Neural progenitor cell (in vitro differentiated cells): ENCODE results near the gene PRMT7. TPM values are rescaled to one million over a fixed set of nuclear protein-coding genes. Genes with fewer than 3 reads are reported as not detected.

ENCODE experiments used
- DNase-seq: peaks from one replicate; pipeline ENCODE4 v3.0.0-alpha.2; 2016; ENCODE audit warnings: low spot score
- H2AFZ ChIP-seq: fragments of 200-600 bp; sonication (generic); replicated peaks from 2 replicates; pipeline ENCODE4 v1.6.1; 2016; ENCODE audit warnings: antibody characterized with exemption
- H3F3A ChIP-seq: fragments of 200-600 bp; sonication (generic); 2 replicates; pipeline ENCODE4 v1.6.1; 2016; ENCODE audit warnings: antibody characterized with exemption, low read depth
- H3K27ac ChIP-seq: fragments of 200-600 bp; sonication (generic); 2 replicates; pipeline ENCODE4 v1.5.1; 2016; ENCODE audit warnings: mild to moderate bottlenecking
- H3K27me3 ChIP-seq: fragments of 200-600 bp; sonication (generic); 2 replicates; pipeline ENCODE4 v1.6.1; 2016; ENCODE audit warnings: mild to moderate bottlenecking, moderate library complexity
- H3K36me3 ChIP-seq: fragments of 200-600 bp; sonication (generic); 2 replicates; pipeline ENCODE4 v1.5.1; 2016
- H3K4me1 ChIP-seq: fragments of 200-600 bp; sonication (generic); 2 replicates; pipeline ENCODE4 v1.6.1; 2016; ENCODE audit warnings: mixed run types
- H3K4me2 ChIP-seq: fragments of 200-600 bp; sonication (generic); 2 replicates; pipeline ENCODE4 v1.6.1; 2016
- H3K4me3 ChIP-seq: fragments of 200-600 bp; sonication (generic); 2 replicates; pipeline ENCODE4 v1.5.1; 2016
- H3K79me2 ChIP-seq: fragments of 200-600 bp; sonication (generic); 2 replicates; pipeline ENCODE4 v1.6.1; 2016; ENCODE audit warnings: low read depth
- H3K9ac ChIP-seq: fragments of 200-600 bp; sonication (generic); 2 replicates; pipeline ENCODE4 v1.6.1; 2016
- H3K9me3 ChIP-seq: fragments of 200-600 bp; sonication (generic); 2 replicates; pipeline ENCODE4 v1.5.1; 2016; ENCODE audit warnings: low read depth
- H4K20me1 ChIP-seq: fragments of 200-600 bp; sonication (generic); 2 replicates; pipeline ENCODE4 v1.6.1; 2016; ENCODE audit warnings: low read depth
- H3K27ac Mint-ChIP-seq: 3 replicates; pipeline ENCODE4 v1.8.0; 2021; ENCODE audit warnings: mixed read lengths
- H3K27me3 Mint-ChIP-seq: 2 replicates; pipeline ENCODE4 v1.8.0; 2022; ENCODE audit warnings: low read depth, mild to moderate bottlenecking, inconsistent platforms, moderate library complexity, mixed read lengths; ENCODE audit not compliant: insufficient read depth
- H3K36me3 Mint-ChIP-seq: 3 replicates; pipeline ENCODE4 v1.8.0; 2021; ENCODE audit warnings: mixed read lengths
- H3K4me1 Mint-ChIP-seq: 3 replicates; pipeline ENCODE4 v1.8.0; 2021; ENCODE audit warnings: mixed read lengths
- H3K4me3 Mint-ChIP-seq: 3 replicates; pipeline ENCODE4 v1.8.0; 2021; ENCODE audit warnings: mild to moderate bottlenecking, moderate library complexity, mixed read lengths
- H3K9me3 Mint-ChIP-seq: 3 replicates; pipeline ENCODE4 v1.8.0; 2020; ENCODE audit warnings: mixed read lengths
- EZH2 ChIP-seq: fragments of 200-600 bp; sonication (generic); IDR thresholded peaks from 2 replicates; pipeline ENCODE4 v1.6.1; 2017; ENCODE audit warnings: antibody characterized with exemption, mild to moderate bottlenecking, moderate library complexity
- EZH2phosphoT487 ChIP-seq: fragments of 200-600 bp; sonication (generic); IDR thresholded peaks from 2 replicates; pipeline ENCODE4 v1.6.1; 2017; ENCODE audit warnings: antibody characterized with exemption
- total RNA-seq: library from RNA; depleted of rRNA; stranded (reverse); fragments of >200 nt; gene quantifications from 2 replicates; pipeline ENCODE4 v1.2.3, GENCODE V29; 2015; ENCODE audit warnings: low replicate concordance
- TF ChIP-seq, protein P1 (sequence below): fragments of 200-600 bp; sonication (generic); IDR thresholded peaks from 2 replicates; pipeline ENCODE4 v1.5.1; 2017; ENCODE audit warnings: antibody characterized with exemption, mild to moderate bottlenecking

Gene PRMT7
- total RNA-seq, 1 donor from 2014 or later: 70.2 TPM

DNA sequence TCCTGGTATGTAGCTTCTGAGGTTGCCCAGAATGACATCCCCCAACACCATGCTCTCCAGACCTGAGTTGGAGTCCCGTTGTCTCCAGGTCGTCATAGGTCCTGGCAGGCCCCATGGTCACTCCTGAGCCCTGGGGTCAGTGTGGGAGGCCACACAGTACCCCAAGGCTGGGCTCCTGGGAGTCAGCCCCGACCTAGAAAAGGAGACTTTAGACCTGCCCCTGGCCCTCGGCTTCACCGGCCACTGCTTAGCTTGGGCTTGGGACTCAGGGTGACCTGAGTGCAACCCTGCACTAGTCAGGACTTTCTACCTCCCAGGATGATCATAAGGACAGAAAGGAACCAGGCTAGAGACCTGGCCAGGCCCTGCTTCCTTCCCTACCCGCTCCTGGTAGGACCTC is 65.8 kb downstream of the PRMT7 start:
- DNase-seq: no peak
- no peaks in the 10 kb centered on the region for H3K36me3 ChIP-seq
- peaks cover 16% of the 10 kb centered on the region for H3K4me1 ChIP-seq
- H3K27ac ChIP-seq: no peak overlapping the region
- H3F3A ChIP-seq: peaks cover 16% of the 10 kb centered on the region
- TF ChIP-seq, protein P1, sequence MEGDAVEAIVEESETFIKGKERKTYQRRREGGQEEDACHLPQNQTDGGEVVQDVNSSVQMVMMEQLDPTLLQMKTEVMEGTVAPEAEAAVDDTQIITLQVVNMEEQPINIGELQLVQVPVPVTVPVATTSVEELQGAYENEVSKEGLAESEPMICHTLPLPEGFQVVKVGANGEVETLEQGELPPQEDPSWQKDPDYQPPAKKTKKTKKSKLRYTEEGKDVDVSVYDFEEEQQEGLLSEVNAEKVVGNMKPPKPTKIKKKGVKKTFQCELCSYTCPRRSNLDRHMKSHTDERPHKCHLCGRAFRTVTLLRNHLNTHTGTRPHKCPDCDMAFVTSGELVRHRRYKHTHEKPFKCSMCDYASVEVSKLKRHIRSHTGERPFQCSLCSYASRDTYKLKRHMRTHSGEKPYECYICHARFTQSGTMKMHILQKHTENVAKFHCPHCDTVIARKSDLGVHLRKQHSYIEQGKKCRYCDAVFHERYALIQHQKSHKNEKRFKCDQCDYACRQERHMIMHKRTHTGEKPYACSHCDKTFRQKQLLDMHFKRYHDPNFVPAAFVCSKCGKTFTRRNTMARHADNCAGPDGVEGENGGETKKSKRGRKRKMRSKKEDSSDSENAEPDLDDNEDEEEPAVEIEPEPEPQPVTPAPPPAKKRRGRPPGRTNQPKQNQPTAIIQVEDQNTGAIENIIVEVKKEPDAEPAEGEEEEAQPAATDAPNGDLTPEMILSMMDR: no peak
- TF ChIP-seq EZH2: no peak
- no peak for TF ChIP-seq EZH2phosphoT487
- H4K20me1 ChIP-seq: no peaks in the 10 kb centered on the region
- no peak overlapping the region for H3K4me3 ChIP-seq
- no peaks in the 10 kb centered on the region for H3K79me2 ChIP-seq
- Mint-ChIP-seq H3K4me1 (peaks cover 45% of the 10 kb centered on the region), H3K9me3 (no peaks in the 10 kb centered on the region), H3K27ac (no peak overlapping the region), H3K36me3 (no peaks in the 10 kb centered on the region), H3K4me3 (no peak overlapping the region), H3K27me3 (peaks cover 6% of the 10 kb centered on the region)
- H2AFZ ChIP-seq: no peak overlapping the region
- H3K4me2 ChIP-seq: peak overlapping the region; percentile 17
- H3K9me3 ChIP-seq: no peaks in the 10 kb centered on the region
- no peaks in the 10 kb centered on the region for H3K27me3 ChIP-seq
- H3K9ac ChIP-seq: no peak overlapping the region

DNA sequence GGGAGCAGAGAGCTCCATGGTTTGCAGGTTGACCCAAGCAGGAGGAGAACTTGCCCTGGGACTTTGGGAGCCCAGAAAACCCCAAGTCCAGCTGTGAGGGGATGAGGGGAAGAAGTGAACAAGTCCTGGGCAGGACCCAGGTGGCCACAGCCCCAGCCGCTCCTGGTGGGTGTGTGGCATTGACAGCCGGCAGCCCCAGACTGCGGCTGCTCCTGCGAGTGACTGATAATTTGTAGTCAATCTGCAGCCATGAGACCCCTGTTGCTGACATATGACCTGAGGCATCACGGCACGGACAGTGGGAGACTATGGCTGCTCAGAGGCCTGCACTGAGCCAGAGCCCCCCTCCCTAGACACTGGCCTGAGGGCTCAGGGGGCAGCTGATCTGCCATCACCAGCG is 66.4 kb downstream of the PRMT7 start:
- no peak overlapping the region for H3K4me3 ChIP-seq
- Mint-ChIP-seq H3K27ac (no peak overlapping the region), H3K27me3 (peaks cover 8% of the 10 kb centered on the region), H3K4me3 (no peak overlapping the region), H3K36me3 (no peaks in the 10 kb centered on the region), H3K9me3 (no peaks in the 10 kb centered on the region), H3K4me1 (peaks cover 48% of the 10 kb centered on the region)
- no peaks in the 10 kb centered on the region for H3K79me2 ChIP-seq
- TF ChIP-seq EZH2 (no peak), EZH2phosphoT487 (no peak)
- TF ChIP-seq, protein P1: no peak
- no peaks in the 10 kb centered on the region for H4K20me1 ChIP-seq
- no peak for DNase-seq
- H3F3A ChIP-seq: peaks cover 16% of the 10 kb centered on the region
- H3K27ac ChIP-seq: no peak overlapping the region
- no peak overlapping the region for H2AFZ ChIP-seq
- no peaks in the 10 kb centered on the region for H3K9me3 ChIP-seq
- no peak overlapping the region for H3K4me2 ChIP-seq
- no peaks in the 10 kb centered on the region for H3K27me3 ChIP-seq
- no peaks in the 10 kb centered on the region for H3K36me3 ChIP-seq
- H3K9ac ChIP-seq: no peak overlapping the region
- peaks cover 16% of the 10 kb centered on the region for H3K4me1 ChIP-seq

DNA sequence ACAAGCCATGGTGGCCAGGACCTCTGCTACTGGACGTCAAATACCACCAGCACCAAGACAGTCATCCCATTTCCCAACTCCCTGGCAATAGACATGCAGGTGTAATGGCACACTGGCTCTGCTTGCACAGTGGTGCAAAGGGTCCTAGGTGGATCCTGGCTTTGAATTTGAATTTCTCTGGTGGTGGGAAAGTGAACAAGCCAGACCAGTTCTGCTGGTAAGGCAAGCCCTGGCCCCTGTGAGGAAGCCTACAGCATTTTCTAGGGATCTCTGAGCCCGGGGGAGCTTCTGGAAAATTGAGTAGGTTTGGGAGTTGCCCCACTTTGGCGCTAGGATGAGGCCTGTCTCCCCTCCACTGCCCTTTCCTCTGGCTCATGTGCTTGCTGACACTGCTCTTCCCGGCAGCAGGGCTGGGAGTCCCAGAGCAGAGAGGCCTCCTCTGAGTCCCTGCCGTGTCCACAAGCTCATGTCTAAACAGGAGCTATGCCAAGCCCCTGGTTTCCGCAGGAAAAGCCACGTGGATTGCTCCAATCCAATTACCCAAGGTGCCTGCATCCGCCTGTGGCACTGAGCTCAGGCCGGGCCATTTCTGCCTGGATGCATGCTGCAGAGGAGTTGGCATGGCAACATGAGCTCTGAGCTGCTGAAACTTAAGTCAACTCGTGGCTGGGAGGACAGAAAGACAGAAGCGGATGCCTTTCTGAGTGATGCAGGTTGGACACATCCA is 67.0 kb downstream of the PRMT7 start:
- H3K4me3 ChIP-seq: no peak overlapping the region
- Mint-ChIP-seq H3K4me3 (no peak overlapping the region), H3K9me3 (no peaks in the 10 kb centered on the region)

More for the DNA sequence above, 67.0 kb downstream of the PRMT7 start:
- Mint-ChIP-seq H3K4me1 (peaks cover 49% of the 10 kb centered on the region), H3K27me3 (peaks cover 12% of the 10 kb centered on the region), H3K36me3 (no peaks in the 10 kb centered on the region), H3K27ac (no peak overlapping the region)
- Histone ChIP-seq H3K79me2 (no peaks in the 10 kb centered on the region), H3K9me3 (no peaks in the 10 kb centered on the region), H3F3A (peaks cover 16% of the 10 kb centered on the region), H3K4me1 (peaks cover 16% of the 10 kb centered on the region), H2AFZ (no peak overlapping the region), H3K27me3 (no peaks in the 10 kb centered on the region), H3K36me3 (no peaks in the 10 kb centered on the region), H3K9ac (no peak overlapping the region), H3K4me2 (no peak overlapping the region), H3K27ac (no peak overlapping the region), H4K20me1 (no peaks in the 10 kb centered on the region)
- TF ChIP-seq EZH2 (no peak), EZH2phosphoT487 (no peak)
- TF ChIP-seq, protein P1: no peak
- peak; percentile 46 for DNase-seq
